Fibroblast of mammary gland (primary cell): ENCODE results near the gene RTRAF.
A peak's percentile ranks its signal among the peaks of the same experiment; 100 is the strongest.

Experiments used
- DNase-seq: peaks from one replicate; pipeline ENCODE4 v3.0.0-alpha.2; 2010; ENCODE audit warnings: low read depth
- H3K4me3 ChIP-seq: 2 replicates; pipeline ENCODE4 v1.5.1; 2011; ENCODE audit warnings: low read depth, mild to moderate bottlenecking, low read length, moderate library complexity; ENCODE audit not compliant: control insufficient read depth
- TF ChIP-seq, protein P1 (sequence below): conservative IDR thresholded peaks from 2 replicates; pipeline ENCODE4 v1.5.1; 2011; ENCODE audit warnings: low read depth, low read length, inconsistent platforms; ENCODE audit not compliant: control insufficient read depth, insufficient read depth

The RTRAF gene

DNA sequence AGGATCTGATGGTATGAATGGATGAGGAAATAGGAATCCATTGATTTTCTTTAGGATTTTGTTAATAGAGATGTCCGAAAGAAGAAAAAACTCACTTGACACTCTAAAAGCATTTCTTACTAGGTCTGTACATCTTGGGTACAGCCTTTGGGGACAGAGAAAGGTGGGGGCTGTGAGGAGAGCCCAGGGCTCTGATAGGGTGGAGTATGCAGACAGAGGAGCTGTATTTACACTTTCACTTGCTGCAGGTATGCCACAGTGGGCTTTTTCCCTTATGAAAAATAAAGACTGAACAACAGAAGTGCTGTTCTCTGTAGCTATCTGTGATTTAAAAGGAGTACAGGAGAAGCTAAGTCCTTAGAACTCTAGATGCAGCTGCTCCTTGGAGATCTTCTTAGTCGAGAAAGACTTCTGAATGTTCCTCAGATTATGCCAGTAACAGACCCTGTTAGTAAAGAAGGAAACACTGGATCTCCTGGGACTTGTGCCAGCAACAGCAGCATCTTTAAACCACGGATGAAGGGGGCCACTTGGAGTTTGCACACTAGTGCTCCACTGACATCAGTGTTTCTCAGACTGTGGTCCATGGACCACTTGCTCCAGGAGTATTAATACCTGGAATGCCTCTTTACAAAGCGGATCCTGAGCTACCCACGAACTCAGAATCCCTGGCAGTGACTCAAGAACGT, 19.4 kb upstream of the RTRAF start:
- no peak overlapping the region for H3K4me3 ChIP-seq
- TF ChIP-seq, protein P1, sequence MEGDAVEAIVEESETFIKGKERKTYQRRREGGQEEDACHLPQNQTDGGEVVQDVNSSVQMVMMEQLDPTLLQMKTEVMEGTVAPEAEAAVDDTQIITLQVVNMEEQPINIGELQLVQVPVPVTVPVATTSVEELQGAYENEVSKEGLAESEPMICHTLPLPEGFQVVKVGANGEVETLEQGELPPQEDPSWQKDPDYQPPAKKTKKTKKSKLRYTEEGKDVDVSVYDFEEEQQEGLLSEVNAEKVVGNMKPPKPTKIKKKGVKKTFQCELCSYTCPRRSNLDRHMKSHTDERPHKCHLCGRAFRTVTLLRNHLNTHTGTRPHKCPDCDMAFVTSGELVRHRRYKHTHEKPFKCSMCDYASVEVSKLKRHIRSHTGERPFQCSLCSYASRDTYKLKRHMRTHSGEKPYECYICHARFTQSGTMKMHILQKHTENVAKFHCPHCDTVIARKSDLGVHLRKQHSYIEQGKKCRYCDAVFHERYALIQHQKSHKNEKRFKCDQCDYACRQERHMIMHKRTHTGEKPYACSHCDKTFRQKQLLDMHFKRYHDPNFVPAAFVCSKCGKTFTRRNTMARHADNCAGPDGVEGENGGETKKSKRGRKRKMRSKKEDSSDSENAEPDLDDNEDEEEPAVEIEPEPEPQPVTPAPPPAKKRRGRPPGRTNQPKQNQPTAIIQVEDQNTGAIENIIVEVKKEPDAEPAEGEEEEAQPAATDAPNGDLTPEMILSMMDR, result no peak
- DNase-seq, result no peak

DNA sequence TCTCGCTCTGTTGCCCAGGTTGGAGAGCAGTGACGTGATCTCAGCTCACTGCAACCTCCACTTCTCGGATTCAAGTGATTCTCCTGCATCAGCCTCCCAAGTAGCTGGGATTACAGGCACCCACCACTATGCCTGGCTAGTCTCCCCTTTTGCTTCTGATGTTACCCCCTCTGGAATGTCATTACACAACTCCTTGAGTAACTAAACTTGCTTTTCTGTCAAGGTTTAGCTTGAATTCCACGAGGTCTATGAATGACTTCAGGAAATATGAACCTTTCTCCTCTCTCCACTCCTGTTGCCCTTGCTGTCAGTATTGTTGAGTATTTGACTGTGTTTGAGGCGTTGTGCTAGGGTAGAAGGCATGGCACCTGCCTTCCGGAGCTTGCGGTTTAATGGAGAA, 16.8 kb upstream of the RTRAF start:
- TF ChIP-seq, protein P1, result no peak
- H3K4me3 ChIP-seq, result no peak overlapping the region
- no peak for DNase-seq

DNA sequence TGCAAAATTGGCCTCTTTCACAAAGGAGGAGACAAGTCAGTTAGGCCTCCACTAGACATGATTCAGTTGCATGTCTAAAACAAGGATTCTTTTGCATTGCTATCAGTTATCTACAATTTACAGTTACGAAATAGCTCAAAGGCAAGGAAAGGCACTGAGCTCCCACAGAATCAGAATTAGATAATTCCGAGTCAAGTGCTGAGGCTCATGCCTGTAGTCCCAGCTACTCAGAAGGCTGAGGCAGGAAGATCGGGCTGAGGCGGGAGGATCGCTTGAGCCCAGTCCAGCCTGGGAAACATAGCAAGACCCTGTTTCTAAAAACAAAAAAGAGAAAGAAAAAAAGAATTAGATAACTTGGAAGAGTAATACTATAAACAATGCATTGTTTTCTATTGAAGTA, 12.3 kb upstream of the RTRAF start:
- TF ChIP-seq, protein P1, result no peak
- no peak overlapping the region for H3K4me3 ChIP-seq
- DNase-seq, result no peak

DNA sequence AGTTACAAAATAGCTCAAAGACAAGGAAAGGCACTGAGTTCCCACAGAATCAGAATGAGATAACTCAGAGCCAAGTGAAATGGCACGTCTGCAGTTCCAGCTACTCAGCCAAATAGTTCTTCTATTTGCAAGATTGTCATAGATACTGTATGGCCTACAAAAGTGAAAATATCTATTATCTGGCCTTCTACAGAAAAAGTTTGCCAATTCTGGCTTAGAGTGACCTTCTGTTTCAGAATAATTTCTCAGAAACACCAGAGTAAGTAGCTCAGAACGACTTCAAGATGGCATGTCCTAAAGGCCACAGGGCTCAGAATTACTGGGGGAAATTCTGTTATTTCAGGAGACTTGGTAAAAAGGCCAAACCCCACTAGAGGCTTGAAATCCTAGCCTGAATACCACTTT, 10.7 kb upstream of the RTRAF start:
- no peak for DNase-seq
- H3K4me3 ChIP-seq, result no peak overlapping the region
- TF ChIP-seq, protein P1, result no peak

DNA sequence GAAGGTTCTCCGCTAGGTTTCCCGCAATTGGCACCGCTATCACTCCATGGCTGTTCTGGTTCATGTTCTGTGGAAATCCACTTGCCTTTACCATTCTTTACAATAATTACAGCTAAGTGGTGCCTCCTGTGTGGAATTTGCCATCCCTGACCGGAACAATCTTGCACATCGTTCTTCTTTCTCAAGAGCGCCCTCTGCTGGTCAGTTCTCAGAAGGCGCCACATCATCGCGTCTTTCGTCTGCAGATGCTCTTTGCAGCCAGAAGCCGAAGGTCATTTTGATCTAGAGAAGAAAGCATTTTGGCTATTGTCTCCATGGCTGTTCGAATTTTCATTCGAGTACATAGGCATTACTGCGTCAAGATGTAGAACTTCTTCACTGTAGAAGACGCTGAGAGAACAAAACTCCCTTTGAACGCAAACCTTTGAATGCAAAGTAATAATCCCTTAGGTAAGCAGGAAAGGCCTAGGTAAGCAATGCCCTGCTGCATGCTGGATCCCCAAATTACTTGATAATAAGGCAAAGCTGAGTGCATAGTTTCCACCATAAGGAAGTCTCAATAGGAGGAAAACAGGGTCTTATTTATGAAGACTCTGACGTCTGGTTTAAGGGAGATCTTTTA, 10.1 kb upstream of the RTRAF start:
- H3K4me3 ChIP-seq, result no peak overlapping the region
- DNase-seq, result peak; percentile 78
- TF ChIP-seq, protein P1, result peak; percentile 91

DNA sequence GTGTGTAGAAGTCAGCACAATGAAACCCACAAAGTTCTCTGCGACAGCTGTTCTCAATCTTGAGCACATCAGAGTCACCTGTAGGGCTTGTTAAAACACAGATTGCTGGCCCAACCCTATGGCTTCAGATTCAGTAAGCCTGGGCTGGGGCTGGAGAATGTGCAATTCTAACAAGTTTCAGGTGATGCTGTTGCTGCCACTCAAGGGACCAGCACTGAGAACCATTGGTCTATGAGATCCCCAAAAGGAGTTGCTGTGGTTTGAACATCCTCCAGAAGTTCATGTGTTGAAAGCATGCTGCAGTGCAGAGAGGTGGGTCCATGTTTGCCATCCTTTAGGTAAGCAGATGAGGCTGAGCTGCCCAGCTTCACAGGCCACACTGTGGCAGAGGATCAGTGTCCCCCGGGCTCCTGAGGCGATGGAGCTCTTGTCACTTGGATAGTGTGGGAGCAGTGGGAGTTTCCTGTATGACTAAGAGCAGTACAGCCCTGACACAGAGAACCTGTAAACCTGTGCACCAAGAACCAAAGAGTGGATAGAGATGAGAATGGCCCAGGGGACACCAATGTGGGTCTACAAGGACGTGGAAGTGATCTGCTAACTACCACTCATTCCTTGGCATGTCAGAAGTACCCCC, 8.0 kb upstream of the RTRAF start:
- TF ChIP-seq, protein P1, result no peak
- DNase-seq, result no peak
- no peak overlapping the region for H3K4me3 ChIP-seq
